HepG2 (cell line): ENCODE measurements around the gene TREML1. TPM values are rescaled to one million over a fixed set of nuclear protein-coding genes. Genes with fewer than 3 reads are reported as not detected.
A peak's percentile ranks its signal among the peaks of the same experiment; 100 is the strongest.

Experiments
- ATAC-seq: fragments of 200-7000 bp; cut with Tn5 transposase; 3 replicates; pipeline ENCODE4 v1.9.1; 2020; ENCODE audit warnings: mild to moderate bottlenecking, moderate library complexity
- BruUV-seq: library from RNA; stranded (reverse); fragments of 400-500 nt; replicated peaks from 2 replicates; lab custom pipeline; 2021; lab: Mats Ljungman, UMichigan
- CTCF ChIA-PET: fragments of 300-600 bp; formaldehyde crosslinking; extraction: SDS; loops from one replicate; lab custom pipeline; 2021; ENCODE audit warnings: low total read pairs, inconsistent platforms, low intra/inter-chr PET ratio; lab: Yijun Ruan, JAX
- POLR2A ChIA-PET: fragments of 350-600 bp; sonication (Branson Sonifier 250); formaldehyde crosslinking; loops from one replicate; lab custom pipeline; 2020; ENCODE audit warnings: antibody characterized with exemption, inconsistent platforms; lab: Yijun Ruan, JAX
- DNase-seq: peaks from one replicate; pipeline ENCODE4 v3.0.0-alpha.2; 2015; ENCODE audit warnings: low spot score
- FAIRE-seq: peaks from 3 replicates; lab custom pipeline; 2011; peaks lifted over from hg19 to GRCh38; lab: Jason Lieb, UNC
- H2AFZ ChIP-seq: one replicate; pipeline ENCODE4 v1.6.1; 2011; ENCODE audit warnings: low read length, inconsistent platforms
- H3K27ac ChIP-seq: fragments of 300-600 bp; 3 replicates; pipeline ENCODE4 v1.8.0; 2011; ENCODE audit warnings: mixed run types, mild to moderate bottlenecking, mixed read lengths, low read length, inconsistent platforms; ENCODE audit not compliant: insufficient read depth; ENCODE audit errors: extremely low read length
- H3K27me3 ChIP-seq, 2 experiments: fragments of 200-600 bp in 1 of 2; 2 replicates in 1 of 2; 3 replicates in 1 of 2; pipeline versions ENCODE4 v1.6.0 to v1.8.0; 2011; ENCODE audit warnings: low read length in 2 of 2, mild to moderate bottlenecking in 2 of 2, moderate library complexity in 2 of 2, inconsistent platforms in 1 of 2; ENCODE audit not compliant: insufficient read depth in 2 of 2, control insufficient read depth in 1 of 2
- H3K36me3 ChIP-seq, 2 experiments: fragments of 200-600 bp in 1 of 2; replicated peaks in 1 of 2; 2 replicates in 1 of 2; 3 replicates in 1 of 2; pipeline versions ENCODE4 v1.5.1 to v1.8.0; 2011; ENCODE audit warnings: low read length in 2 of 2, inconsistent platforms in 1 of 2; ENCODE audit not compliant: insufficient read depth in 2 of 2, control insufficient read depth in 1 of 2
- H3K4me1 ChIP-seq: 2 replicates; pipeline ENCODE4 v1.5.1; 2012; ENCODE audit warnings: low read length, inconsistent platforms; ENCODE audit not compliant: insufficient read depth
- H3K4me2 ChIP-seq: 2 replicates; pipeline ENCODE4 v1.6.0; 2011; ENCODE audit warnings: low read depth, low read length, inconsistent platforms
- H3K4me3 ChIP-seq, 3 experiments: fragments of 200-600 bp in 1 of 3; sonication (generic), shearing (Covaris generic) in 1 of 3; replicated peaks in 1 of 3; 2 replicates each; pipeline ENCODE4 v1.5.1; 2011 to 2016; ENCODE audit warnings: low read length in 3 of 3, inconsistent platforms in 2 of 3, low read depth in 2 of 3, mild to moderate bottlenecking in 2 of 3, control low read depth in 1 of 3, mixed read lengths in 1 of 3; ENCODE audit not compliant: insufficient read depth in 1 of 3
- H3K79me2 ChIP-seq: one replicate; pipeline ENCODE4 v1.6.1; 2011; ENCODE audit warnings: low read length, inconsistent platforms; ENCODE audit not compliant: insufficient read depth
- H3K9ac ChIP-seq: 2 replicates; pipeline ENCODE4 v1.6.0; 2011; ENCODE audit warnings: mild to moderate bottlenecking, low read depth, low read length, inconsistent platforms; ENCODE audit not compliant: insufficient read depth
- H3K9me3 ChIP-seq: 2 replicates; pipeline ENCODE4 v1.5.1; 2012; ENCODE audit warnings: mild to moderate bottlenecking, low read length
- H4K20me1 ChIP-seq: 2 replicates; pipeline ENCODE4 v1.6.0; 2011; ENCODE audit warnings: inconsistent platforms, mild to moderate bottlenecking, low read length, moderate library complexity; ENCODE audit not compliant: insufficient read depth
- AGO2 ChIP-seq: fragments of 200-400 bp; formaldehyde crosslinking; optimal IDR thresholded peaks from 2 replicates; pipeline ENCODE3; 2017; ENCODE audit warnings: mild to moderate bottlenecking, low read depth, low read length, moderate library complexity
- RBFOX2 ChIP-seq: fragments of 200-400 bp; formaldehyde crosslinking; IDR thresholded peaks from 2 replicates; pipeline ENCODE4 v1.6.1; 2017; ENCODE audit warnings: low read depth, mild to moderate bottlenecking, low read length
- SRF ChIP-seq: IDR thresholded peaks from 2 replicates; pipeline ENCODE4 v1.6.1; 2011; ENCODE audit warnings: mild to moderate bottlenecking, low read depth, low read length, moderate library complexity
- U2AF2 ChIP-seq: fragments of 200-400 bp; formaldehyde crosslinking; IDR thresholded peaks from 2 replicates; pipeline ENCODE4 v1.6.1; 2017; ENCODE audit warnings: low read depth, mild to moderate bottlenecking, low read length
- ZC3H13 ChIP-seq: sonication (generic); formaldehyde crosslinking; IDR thresholded peaks from 2 replicates; pipeline ENCODE4 v1.8.1; 2023; ENCODE audit warnings: mild to moderate bottlenecking, missing genetic modification reagents, moderate library complexity
- WGBS: methylation state at CpG from one replicate; pipeline ENCODE4 v1.1.6; 2017; ENCODE audit warnings: low lambda C conversion rate; 5-methylcytosine and 5-hydroxymethylcytosine counted together
- in situ Hi-C: cut with HindIII; loops from 2 replicates; pipeline ENCODE4 v1.10.0; 2017; ENCODE audit warnings: low pct_unique_long_range_greater_than_20kb; ENCODE audit not compliant: extremely low pct_ligation_motif_present
- intact Hi-C: fragments of 100-400 bp; cut with micrococcal nuclease; formaldehyde crosslinking; loops from one replicate; pipeline ENCODE4 v1.10.0; 2022; ENCODE audit not compliant: unreplicated experiment
- polyA plus RNA-seq, 8 experiments: library from polyadenylated mRNA; depleted of rRNA in 3 of 8; stranded (reverse) in 7 of 8; unstranded in 1 of 8; fragments of >200 nt; fragmentation: Illumina TruSeq in 4 of 8; extraction: Trizol in 4 of 8; gene quantifications; 2 replicates each; pipeline versions ENCODE4 v1.2.1 to v1.2.3, GENCODE V29; 2011 to 2016; ENCODE audit warnings: low read depth in 4 of 8, missing spikeins in 1 of 8, mixed read lengths in 1 of 8; ENCODE audit not compliant: insufficient read depth in 1 of 8
- total RNA-seq, 5 experiments: library from RNA; depleted of rRNA; stranded (reverse); fragments of >200 nt; fragmentation: Illumina TruSeq; extraction: Trizol; gene quantifications; 2 replicates each; pipeline ENCODE4 v1.2.3, GENCODE V29; 2016; ENCODE audit warnings: low read depth in 1 of 5
- TF ChIP-seq, protein P1 (sequence below): IDR thresholded peaks from 2 replicates; pipeline ENCODE4 v1.6.1; 2018; ENCODE audit warnings: missing genetic modification reagents

TREML1 gene
- total and polyA plus RNA-seq, 2 of the 13 experiments (the other 11 are each of a cell fraction or from before 2014, with no cell fraction given), result not detected

- CTCF ChIA-PET, result no interaction called here
Measured at GRCh38 chr6:41100871-41101287, 53.3 kb downstream of the TREML1 start.

More at GRCh38 chr6:41100871-41101287, 53.3 kb downstream of the TREML1 start:
- BruUV-seq, result no TSS peak
- no peak overlapping the region for H3K27ac ChIP-seq
- FAIRE-seq (no peak), ATAC-seq (no peak; the same call in 2 of the 3 replicates), DNase-seq (no peak)
- POLR2A ChIA-PET, result no interaction called here
- WGBS, result 96% methylated on average over 42 of the region's 42 CpGs
- no peak overlapping the region for H3K9ac ChIP-seq
- TF ChIP-seq ZC3H13 (CRISPR knock-in tag) (0 out of 2 replicates have a peak, but pooled peaks have one; percentile 36), AGO2 (peak; percentile 93), RBFOX2 (peak; percentile 34; the same call in 1 of the 2 replicates), SRF (no peak), U2AF2 (no peak)
- TF ChIP-seq, protein P1, sequence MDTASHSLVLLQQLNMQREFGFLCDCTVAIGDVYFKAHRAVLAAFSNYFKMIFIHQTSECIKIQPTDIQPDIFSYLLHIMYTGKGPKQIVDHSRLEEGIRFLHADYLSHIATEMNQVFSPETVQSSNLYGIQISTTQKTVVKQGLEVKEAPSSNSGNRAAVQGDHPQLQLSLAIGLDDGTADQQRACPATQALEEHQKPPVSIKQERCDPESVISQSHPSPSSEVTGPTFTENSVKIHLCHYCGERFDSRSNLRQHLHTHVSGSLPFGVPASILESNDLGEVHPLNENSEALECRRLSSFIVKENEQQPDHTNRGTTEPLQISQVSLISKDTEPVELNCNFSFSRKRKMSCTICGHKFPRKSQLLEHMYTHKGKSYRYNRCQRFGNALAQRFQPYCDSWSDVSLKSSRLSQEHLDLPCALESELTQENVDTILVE (CRISPR knock-in tag), result no peak
- H3K4me1 ChIP-seq, result no peaks in the 10 kb centered on the region
- no peaks in the 10 kb centered on the region for H3K27me3 ChIP-seq
- H4K20me1 ChIP-seq, result no peaks in the 10 kb centered on the region
- in situ Hi-C loops (no loop called here), intact Hi-C loops (no loop called here)
- no peak overlapping the region for H3K4me3 ChIP-seq
- H3K79me2 ChIP-seq, result no peaks in the 10 kb centered on the region
- no peak overlapping the region for H3K4me2 ChIP-seq
- H2AFZ ChIP-seq, result no peak overlapping the region
- H3K9me3 ChIP-seq, result no peaks in the 10 kb centered on the region
- peaks cover 24 to 44% of the 10 kb centered on the region in 2 experiments for H3K36me3 ChIP-seq

Other genes starting within 250 kb of the TREML1 start
- 0.87 and 2.4 TPM in 2 replicates for gene UNC5CL, start 115.1 kb downstream of the TREML1 start, total RNA-seq (2016; rRNA removed; fragmentation: Illumina TruSeq; extraction: Trizol)
- gene UNC5CL, start 115.1 kb downstream of the TREML1 start, polyA plus RNA-seq (2011; rRNA removed), result 2.5 TPM in 2 replicates
- gene TSPO2, start 111.9 kb downstream of the TREML1 start, total RNA-seq (2016; rRNA removed; fragmentation: Illumina TruSeq; extraction: Trizol), result not detected in 2 replicates
- gene TSPO2, start 111.9 kb downstream of the TREML1 start, polyA plus RNA-seq (2011; rRNA removed), result 0.14 and 0.55 TPM in 2 replicates
- 0.09 and 0.35 TPM in 2 replicates for gene APOBEC2, start 101.1 kb downstream of the TREML1 start, total RNA-seq (2016; rRNA removed; fragmentation: Illumina TruSeq; extraction: Trizol)
- gene APOBEC2, start 101.1 kb downstream of the TREML1 start, polyA plus RNA-seq (2011; rRNA removed), result not detected in 2 replicates
- gene OARD1, start 82.0 kb downstream of the TREML1 start, total RNA-seq (2016; rRNA removed; fragmentation: Illumina TruSeq; extraction: Trizol), result 49.0 and 60.4 TPM in 2 replicates
- gene OARD1, start 82.0 kb downstream of the TREML1 start, polyA plus RNA-seq (2011; rRNA removed), result 14.0 and 18.4 TPM in 2 replicates
- gene NFYA, start 81.4 kb downstream of the TREML1 start, total RNA-seq (2016; rRNA removed; fragmentation: Illumina TruSeq; extraction: Trizol), result 22.9 and 52.0 TPM in 2 replicates
- 14.8 and 16.0 TPM in 2 replicates for gene NFYA, start 81.4 kb downstream of the TREML1 start, polyA plus RNA-seq (2011; rRNA removed)
- 0.11 TPM in 1 of 2 replicates, not detected in the other for gene TREM2, start 8.8 kb upstream of the TREML1 start, total RNA-seq (2016; rRNA removed; fragmentation: Illumina TruSeq; extraction: Trizol)
- gene TREM2, start 8.8 kb upstream of the TREML1 start, polyA plus RNA-seq (2011; rRNA removed), result not detected in 2 replicates
- not detected in 2 replicates for gene TREML2, start 46.8 kb upstream of the TREML1 start, total RNA-seq (2016; rRNA removed; fragmentation: Illumina TruSeq; extraction: Trizol)
- gene TREML2, start 46.8 kb upstream of the TREML1 start, polyA plus RNA-seq (2011; rRNA removed), result not detected in 2 replicates
- gene TREML4, start 74.0 kb upstream of the TREML1 start, total RNA-seq (2016; rRNA removed; fragmentation: Illumina TruSeq; extraction: Trizol), result not detected in 2 replicates
- not detected in 2 replicates for gene TREML4, start 74.0 kb upstream of the TREML1 start, polyA plus RNA-seq (2011; rRNA removed)
- gene TREM1, start 132.3 kb upstream of the TREML1 start, total RNA-seq (2016; rRNA removed; fragmentation: Illumina TruSeq; extraction: Trizol), result not detected in 2 replicates
- 0.27 and 0.49 TPM in 2 replicates for gene TREM1, start 132.3 kb upstream of the TREML1 start, polyA plus RNA-seq (2011; rRNA removed)
- gene NCR2, start 181.3 kb upstream of the TREML1 start, total RNA-seq (2016; rRNA removed; fragmentation: Illumina TruSeq; extraction: Trizol), result not detected in 2 replicates
- gene NCR2, start 181.3 kb upstream of the TREML1 start, polyA plus RNA-seq (2011; rRNA removed), result not detected in 2 replicates